Vagina (tissue), 2 donors: ENCODE data around the gene OLFML2B.

Experiments used
- POLR2A ChIP-seq, 2 donors: fragments of 450-650 bp; IDR thresholded peaks; one replicate each; pipeline ENCODE4 v1.6.1; 2017; ENCODE audit warnings: antibody characterized with exemption in 2 of 2, mild to moderate bottlenecking in 2 of 2, moderate library complexity in 2 of 2
- POLR2AphosphoS5 ChIP-seq, 2 donors: sonication (generic); formaldehyde crosslinking; IDR thresholded peaks; one replicate each; pipeline ENCODE4 v1.9.0; 2017; ENCODE audit warnings: antibody characterized with exemption in 2 of 2, mild to moderate bottlenecking in 2 of 2, low read depth in 1 of 2; ENCODE audit not compliant: insufficient read depth in 1 of 2
- TF ChIP-seq, protein P1 (sequence below), 3 experiments: fragments of 450-650 bp in 2 of 3; fragments of 200-600 bp in 1 of 3; sonication (generic) in 1 of 3; IDR thresholded peaks; one replicate each; pipeline ENCODE4 v1.5.1; 2017 to 2019; ENCODE audit warnings: antibody characterized with exemption in 3 of 3, mild to moderate bottlenecking in 2 of 3, moderate library complexity in 2 of 3

DNA sequence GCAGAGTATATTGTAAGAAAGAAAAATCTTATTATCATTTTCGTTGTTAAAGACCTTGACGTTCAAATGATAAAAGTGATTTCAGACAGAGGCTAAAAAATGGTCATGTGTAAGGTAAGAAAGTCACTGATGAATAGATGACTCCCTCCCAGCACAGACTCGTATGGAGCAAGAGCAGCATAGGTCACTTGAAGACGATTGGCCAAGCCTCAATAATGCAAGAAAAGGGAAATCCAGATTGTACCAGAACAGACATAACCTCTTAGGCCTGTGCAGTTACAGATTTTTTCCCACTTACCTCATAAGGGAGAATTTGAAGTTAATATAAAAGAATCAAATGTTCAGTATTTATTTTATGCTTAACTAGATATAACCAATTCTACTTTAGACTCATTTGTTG lies 16.3 kb upstream of the OLFML2B start:
- TF ChIP-seq, protein P1, sequence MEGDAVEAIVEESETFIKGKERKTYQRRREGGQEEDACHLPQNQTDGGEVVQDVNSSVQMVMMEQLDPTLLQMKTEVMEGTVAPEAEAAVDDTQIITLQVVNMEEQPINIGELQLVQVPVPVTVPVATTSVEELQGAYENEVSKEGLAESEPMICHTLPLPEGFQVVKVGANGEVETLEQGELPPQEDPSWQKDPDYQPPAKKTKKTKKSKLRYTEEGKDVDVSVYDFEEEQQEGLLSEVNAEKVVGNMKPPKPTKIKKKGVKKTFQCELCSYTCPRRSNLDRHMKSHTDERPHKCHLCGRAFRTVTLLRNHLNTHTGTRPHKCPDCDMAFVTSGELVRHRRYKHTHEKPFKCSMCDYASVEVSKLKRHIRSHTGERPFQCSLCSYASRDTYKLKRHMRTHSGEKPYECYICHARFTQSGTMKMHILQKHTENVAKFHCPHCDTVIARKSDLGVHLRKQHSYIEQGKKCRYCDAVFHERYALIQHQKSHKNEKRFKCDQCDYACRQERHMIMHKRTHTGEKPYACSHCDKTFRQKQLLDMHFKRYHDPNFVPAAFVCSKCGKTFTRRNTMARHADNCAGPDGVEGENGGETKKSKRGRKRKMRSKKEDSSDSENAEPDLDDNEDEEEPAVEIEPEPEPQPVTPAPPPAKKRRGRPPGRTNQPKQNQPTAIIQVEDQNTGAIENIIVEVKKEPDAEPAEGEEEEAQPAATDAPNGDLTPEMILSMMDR (IDR thresholded peaks at IDR 0.05) = no peak
- no peak for TF ChIP-seq POLR2A (IDR thresholded peaks at IDR 0.05)
- no peak for TF ChIP-seq POLR2AphosphoS5 (IDR thresholded peaks at IDR 0.05; ENCODE audit: insufficient read depth in 1 of 2, low read depth in 1 of 2)
